Activated CD4-positive, alpha-beta T cell treated with anti-CD3 and anti-CD28 coated beads, Interleukin-2, Interleukin-6, amounts not matched to agents 100 ng/mL and 50 ng/mL, durations not matched to agents 16 hours and 8 hours (primary cell): ENCODE data around the gene ASPG.
A peak's percentile ranks its signal among the peaks of the same experiment; 100 is the strongest.

Experiments used
- DNase-seq: peaks from one replicate; pipeline ENCODE4 v3.0.0-alpha.2; 2020

ASPG gene

DNA sequence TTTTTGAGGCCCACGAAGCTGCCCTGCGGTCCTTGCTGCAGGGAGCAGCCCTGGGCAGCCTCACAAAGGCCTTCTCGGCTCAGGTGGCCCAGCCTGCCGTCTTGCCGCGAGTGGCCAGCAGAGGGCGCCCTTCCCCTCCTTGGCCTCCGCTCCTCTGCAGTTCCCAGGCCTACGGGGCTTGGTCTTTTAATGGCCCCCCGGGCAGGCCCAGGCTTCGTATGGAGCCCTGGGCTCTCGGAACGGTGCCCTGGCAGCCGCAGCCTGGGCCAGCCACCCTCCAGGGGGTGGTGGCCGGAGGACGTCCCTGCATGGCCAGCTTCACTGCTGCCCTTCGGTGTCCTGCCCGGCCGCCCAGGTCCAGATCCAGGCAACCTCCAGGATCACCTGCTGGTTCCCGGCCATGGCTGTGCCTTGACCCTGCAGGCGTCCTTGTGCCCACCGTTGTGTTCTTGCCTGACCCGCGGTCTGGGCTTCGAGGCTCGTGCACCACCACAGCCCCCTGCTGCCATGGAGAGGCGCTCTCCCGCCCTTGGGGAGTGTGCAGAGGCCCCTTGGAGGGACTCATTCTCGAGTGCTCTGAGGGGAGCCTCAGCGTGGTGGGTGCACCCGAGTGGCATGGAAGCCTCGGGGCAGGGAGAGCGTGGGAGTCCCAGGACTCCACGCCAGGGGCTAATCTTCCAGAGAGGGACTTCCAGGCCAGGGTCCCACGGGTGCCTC is 9.4 kb downstream of the ASPG start:
- peak; percentile 80 for DNase-seq

DNA sequence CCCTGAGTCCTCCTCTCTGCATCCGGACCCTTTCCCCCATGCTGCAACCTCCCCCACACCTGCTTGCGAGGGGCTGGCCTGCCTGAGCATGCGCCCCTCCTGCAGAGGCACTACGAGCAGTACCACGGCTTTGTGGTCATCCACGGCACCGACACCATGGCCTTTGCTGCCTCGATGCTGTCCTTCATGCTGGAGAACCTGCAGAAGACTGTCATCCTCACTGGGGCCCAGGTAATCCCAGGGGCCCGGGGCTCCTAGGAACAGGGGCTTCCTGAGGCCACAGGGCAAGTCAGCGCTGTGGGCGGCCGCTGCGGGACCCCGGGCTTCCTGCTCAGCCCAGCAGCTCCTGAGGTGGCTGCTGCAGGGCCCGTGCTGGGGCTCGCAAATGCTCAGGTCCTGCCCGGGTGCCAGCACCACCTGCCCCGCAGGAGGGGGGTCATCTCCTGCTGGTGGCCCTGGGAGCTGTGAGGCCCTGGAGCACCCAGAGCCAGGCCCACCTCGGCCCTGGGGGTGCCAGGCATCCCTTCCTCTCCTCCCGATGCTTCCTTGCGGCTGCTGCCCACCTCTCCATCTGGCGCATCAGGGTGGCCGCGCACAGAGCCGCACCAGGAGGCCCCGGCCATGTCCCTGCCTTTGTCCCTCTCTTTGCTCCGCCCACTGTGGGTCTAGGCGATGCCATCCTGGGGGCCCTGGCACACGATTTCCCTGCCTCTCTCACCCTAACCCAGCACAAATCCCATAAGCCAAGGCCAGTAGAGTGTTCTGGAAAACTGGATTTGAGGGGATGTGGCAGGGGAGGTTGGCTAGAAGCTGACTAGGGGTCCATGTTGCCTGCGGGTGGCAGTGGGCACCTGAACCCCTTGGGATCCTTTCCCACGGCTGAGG is 10.2 kb downstream of the ASPG start:
- DNase-seq, result no peak

DNA sequence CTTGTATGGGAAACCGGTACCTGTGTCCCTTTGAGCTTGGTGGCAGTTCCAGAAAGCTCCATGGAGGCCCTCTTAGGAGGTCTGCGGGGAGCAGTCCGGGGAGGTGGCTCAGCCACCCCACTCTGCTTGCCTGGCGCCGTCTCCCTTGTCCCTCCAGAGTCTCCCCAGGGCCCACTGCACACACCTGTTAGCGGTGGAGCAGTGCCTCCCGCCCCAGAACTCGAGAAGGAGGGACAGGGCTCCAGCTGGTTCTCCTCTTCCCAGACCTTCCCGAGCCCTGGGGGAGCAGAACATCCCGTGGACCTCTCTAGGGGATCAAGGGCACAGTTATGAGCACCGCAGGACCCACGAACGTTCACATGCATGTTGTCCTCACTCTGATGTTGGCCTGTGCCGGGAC is 10.8 kb downstream of the ASPG start:
- DNase-seq, result no peak

DNA sequence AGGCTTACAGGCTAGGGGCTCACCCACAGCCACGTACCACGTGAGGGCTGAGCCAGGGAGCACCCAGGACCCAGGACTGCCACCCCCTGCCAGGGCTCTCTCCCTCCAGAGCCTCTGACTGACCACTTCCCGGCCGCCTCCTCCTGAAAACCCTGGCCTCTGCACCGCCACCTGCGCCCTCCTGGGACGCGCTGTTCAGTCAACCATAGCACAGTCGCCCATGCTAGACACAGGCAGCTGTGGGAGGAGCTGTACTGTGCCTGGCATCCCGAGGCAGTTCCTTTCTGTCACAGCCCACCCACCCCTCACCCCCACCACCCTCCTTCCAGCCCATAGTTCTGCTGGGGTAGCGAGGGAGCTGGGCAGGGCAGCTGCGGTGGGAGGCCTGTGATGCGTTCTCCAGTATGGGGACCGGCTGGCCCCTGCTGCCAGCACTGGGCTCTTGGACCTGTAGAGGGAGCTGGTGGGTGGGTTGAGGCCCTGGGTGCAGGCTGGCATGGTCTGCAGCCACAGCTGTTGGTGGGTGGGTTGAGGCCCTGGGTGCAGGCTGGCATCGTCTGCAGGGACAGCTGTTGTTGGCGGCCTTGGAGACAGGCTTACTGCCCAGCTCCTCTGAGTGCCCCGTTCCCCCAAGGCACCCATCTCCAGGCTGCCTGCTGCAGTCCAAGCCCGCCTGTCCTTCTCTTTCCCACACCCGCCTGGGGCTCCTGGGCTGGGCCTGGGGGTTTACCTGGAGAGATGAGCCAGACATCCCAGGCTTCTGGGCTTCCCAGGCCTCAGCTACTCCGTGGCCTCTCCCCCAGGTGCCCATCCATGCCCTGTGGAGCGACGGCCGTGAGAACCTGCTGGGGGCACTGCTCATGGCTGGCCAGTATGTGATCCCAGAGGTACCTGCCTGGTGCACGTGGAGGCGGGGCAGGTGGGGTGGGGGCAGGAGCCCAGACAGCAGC is 11.5 kb downstream of the ASPG start:
- no peak for DNase-seq

DNA sequence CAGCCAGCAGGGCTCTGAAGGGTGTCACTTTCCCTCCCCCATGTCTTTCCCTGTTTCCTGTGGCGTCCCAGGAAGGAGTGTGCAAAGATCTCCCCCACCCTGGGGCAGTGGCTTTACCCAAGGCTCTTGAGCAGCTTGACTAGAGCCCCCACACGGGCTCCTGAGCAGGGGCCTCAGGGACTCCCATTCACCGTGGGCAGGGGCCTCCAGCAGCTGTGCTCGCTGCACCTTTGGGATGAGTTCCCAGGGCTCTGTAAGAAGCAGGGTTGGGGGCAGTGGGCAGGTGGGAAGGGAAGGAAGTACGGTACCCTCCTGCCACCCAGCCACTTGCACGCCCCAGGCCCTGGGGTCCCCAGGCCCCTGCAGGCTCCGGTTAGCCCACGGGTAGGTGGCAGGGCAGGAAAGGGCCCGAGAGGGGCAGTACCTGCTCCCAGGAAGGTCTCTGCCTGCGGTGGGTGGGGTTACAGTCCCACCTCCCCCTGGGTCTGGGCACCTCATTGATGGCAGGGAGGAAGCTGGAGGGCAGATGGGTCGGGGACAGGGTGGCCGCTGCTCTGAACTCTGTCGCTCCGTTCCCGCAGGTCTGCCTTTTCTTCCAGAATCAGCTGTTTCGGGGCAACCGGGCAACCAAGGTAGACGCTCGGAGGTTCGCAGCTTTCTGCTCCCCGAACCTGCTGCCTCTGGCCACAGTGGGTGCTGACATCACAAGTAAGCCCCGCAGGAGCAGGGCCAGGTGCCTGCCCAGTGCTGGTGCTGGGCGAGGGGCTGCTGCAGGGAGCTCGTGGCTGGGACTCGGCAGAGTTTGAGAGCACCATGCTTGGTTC is 13.0 kb downstream of the ASPG start:
- DNase-seq, result no peak

DNA sequence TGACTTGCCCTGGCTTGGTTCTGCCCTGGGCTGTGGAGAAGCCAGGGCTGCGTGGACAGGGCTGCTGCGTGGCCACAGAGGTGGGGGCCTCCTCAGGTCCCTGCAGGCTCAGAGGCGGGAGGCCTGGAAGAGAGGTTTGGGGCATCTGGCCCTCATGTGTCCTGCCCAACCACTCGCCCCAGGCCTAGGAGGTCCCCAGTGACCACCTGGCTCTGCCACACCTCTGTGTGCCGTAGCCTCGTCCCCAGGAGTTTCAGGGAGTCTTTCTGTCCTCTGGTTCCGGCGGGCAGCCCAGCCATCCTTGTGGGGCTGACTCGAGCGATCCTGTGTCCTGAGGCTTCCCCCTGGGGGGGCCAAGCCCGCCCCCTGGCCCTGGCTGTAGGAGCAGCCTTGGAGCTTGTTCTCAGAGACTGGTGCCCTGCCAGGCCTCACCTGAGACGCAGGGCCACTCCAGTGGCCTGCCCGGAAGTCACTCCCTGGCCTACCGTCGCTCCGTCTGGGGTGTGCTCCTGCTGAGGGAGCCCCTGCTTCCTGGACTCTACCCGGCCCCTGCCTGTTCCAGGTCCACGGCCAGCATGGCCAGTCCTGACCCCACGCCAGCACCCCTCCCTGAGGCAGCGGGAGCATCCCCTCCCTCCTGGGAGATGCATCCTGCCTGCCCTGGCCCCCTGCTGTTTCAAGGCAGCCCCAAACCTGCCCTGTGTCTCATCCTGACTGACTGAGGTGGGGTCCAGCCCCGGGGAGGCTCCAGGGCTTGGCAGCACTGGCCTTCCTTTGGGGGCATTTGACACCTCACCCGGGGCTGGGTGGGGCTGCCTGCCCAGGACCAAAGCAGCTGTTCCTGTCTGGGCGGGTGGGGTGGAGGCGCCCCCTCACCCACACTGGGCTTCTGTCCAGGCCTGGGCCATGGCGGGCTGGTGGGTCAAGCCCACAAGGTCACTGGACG is 13.9 kb downstream of the ASPG start:
- DNase-seq, result no peak

DNA sequence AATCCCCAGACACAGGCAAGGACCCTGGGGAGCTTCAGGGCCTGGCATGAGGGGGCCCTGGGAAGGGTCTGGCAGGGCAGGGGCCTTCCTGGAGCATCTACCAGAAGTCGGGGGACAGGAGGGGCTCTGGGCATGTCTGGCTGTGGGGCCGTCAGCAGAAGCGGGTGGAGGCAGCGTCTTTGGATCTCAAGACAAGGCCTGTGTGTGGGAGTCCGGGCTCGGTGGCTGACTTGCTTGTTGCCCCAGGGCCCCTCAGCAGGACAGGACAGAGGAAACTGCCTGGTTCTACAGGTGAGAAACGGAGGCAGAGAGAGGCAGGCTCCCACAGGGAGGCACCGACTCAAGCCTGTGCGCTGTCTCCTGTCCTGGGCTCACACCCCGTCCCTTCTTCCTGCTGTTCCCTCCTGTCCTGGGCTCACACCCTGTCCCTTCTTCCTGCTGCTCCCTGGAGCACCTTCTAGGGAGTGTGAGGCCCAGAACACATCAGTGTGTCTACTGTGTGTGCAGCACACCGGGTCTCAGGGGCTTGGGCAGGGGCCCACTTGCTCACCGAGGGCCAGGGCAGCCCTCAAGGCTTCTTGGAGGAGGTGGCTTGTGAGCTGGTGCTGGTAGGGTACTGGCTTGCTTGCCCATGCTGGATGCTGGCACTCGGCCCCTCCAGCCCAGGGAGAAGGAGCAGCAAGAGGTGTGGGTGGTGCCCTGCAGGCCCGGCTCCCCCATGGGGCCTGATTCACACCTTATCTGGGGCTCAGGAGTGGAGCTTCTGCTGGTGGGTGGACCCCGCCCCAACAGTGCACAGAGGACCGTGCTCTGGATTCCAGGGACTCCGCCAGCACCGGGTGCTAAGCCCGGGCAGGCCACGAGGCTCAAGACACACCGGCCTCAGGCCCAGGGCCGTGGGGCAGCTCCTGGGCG is 14.9 kb downstream of the ASPG start:
- DNase-seq, result no peak

DNA sequence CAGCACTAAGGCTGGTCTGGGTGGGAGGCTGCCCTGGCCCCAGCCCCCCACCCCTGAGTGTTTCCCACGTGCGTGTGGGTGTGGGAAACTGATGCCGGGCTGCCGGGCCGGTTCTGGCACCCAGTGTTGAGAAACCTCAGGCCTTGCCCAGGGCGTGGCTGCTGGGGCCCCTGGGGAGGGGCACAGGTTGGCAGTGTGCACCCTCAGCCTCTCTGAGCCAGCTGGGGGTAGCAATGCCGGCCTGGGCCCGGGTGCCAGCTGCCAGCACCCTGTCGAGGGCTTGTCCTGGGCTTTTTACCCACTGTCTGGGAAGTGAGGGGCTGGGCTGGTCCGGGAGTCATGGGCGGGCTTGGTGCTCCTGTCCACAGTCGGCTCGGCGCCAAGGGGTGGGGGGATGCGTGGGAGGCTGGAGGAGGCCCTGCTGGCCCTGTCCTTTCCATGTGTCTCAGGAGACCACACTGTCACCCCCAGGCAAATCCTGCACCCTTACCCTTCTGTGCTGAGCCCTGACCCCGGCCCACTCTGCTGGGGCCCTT is 15.7 kb downstream of the ASPG start:
- no peak for DNase-seq

DNA sequence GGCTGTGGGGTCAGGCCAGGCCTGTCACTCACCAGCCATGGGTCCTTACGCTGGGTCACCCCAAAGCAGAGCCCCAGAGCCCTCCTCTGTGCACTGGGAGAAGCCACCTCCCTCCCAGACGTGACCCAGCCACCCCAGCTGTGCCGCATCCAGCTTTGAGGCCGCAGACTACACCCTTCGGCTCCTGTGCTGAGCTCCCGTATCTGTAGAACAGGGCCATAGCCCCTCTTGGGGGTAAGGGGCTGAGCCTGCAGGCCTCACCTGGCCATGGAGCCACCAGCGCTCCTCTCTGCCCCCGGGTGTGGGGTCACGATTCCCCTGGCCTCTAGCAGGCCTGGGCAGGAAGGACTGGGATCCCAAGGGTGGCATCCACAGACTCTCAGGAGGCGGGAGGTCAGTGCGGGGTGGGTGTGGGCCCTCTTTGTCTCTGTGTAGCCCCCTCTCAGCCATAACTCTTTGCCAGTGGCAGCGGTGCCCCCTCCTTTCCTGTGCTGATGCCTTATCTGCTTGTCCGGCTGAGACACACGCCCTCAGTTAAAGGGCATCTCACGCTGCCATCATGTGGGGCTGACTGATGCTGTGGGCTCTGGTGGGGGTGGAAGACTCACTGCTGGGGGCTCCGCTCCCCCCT is 16.3 kb downstream of the ASPG start:
- DNase-seq, result no peak

DNA sequence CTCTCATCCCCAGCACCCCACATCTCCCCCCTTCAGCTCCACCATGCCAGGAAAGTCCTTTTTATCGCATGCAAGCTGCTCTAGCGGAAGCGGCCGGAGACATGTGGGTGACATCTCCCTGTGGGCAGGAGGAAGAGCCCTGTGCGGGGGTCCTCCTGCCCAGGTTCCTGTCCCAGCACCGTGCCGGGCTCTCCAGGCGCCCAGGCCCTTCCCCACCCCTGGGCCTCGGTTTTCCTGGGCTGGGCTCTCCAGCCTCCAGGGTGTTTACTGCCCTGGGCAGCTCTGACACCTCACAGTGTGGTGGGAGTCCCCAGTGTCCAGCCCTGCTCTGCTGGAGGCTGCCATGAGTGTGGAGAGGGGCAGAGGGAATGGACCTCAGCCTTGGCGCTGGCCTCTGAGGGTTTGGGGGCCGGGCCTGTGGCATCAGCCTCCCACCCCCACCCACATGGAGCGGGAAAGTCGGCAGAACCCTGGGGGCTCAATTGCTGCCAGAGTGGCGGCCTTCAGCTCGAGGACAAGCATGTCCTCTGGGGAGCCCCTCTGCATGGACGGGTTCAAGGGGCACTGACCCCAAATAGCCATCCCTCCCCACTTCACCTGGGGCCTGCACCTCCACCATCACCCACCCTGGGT is 16.9 kb downstream of the ASPG start:
- no peak for DNase-seq

DNA sequence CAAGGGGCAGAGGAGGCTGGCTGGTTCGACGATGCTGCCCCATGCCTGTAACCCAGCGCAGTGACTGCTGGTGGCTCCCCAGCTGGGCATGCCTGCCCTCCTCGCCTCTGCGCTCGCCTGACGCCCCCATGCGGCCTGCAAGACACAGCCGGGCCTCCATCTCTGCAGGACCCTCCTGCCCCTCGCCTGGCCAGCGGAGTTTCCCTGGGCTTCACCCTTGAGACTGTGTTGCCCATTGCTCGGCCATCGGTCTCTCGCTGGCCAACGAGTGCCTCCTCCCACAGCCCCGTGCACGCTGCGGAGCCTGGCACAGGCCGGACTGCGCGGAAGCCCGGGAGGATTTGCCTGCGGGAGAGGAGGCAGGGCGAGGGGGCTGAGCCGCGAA is 17.6 kb downstream of the ASPG start:
- no peak for DNase-seq

DNA sequence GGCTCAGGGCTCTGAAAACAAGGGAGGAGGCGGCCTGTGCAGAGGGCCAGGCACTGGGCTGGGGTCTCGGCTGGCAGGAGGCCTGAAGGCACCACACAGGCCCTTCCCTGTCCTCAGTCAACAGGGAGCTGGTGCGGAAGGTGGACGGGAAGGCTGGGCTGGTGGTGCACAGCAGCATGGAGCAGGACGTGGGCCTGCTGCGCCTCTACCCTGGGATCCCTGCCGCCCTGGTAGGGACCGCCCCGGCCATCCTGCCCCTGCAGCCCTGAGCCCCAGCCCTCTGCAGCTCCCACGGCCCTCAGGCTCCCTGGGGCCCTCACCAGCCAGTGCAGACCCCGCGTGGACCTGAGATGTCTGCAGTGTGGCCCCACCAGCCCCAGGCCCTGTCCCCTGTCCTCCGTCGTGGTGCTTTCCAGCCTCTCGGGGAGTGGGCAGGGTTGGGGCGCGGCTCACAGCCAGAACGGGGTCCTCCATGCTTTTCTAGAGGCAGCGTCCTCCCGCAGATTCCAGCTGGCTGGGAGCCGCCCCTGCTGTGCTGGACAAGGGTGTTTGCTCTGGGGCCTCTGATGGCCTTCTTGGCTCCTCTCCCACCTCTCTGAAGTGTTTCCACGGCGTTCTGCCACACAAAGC is 18.1 kb downstream of the ASPG start:
- DNase-seq, result no peak

DNA sequence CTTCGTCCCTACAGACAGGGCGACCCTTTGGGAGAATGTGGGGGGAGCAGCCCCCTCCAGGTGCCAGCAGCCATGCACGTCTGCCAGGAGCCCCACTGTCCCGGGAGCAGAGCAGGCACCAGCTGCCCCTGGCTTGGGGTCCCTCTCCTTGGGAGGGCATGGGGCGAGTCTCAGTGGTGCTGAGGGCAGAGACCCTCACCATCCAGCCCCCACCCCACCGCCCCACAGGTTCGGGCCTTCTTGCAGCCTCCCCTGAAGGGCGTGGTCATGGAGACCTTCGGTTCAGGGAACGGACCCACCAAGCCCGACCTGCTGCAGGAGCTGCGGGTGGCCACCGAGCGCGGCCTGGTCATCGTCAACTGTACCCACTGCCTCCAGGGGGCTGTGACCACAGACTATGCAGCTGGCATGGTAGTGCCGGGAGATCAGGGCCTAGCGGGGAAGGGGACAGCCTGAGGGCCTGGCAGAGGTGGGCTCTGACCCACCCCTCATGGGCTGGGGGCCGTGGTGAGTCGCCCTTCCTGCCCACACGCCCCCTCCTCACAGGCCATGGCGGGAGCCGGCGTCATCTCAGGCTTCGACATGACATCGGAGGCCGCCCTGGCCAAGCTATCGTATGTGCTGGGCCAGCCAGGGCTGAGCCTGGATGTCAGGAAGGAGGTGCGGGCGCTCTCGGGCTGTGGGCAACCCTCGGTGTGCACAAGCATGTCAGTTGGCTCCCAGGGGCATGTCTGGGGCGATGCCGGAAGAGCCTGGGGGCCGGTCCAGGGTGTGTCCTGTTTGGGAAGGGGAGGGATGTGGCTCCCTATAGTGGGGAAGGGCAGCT is 18.8 kb downstream of the ASPG start:
- no peak for DNase-seq

DNA sequence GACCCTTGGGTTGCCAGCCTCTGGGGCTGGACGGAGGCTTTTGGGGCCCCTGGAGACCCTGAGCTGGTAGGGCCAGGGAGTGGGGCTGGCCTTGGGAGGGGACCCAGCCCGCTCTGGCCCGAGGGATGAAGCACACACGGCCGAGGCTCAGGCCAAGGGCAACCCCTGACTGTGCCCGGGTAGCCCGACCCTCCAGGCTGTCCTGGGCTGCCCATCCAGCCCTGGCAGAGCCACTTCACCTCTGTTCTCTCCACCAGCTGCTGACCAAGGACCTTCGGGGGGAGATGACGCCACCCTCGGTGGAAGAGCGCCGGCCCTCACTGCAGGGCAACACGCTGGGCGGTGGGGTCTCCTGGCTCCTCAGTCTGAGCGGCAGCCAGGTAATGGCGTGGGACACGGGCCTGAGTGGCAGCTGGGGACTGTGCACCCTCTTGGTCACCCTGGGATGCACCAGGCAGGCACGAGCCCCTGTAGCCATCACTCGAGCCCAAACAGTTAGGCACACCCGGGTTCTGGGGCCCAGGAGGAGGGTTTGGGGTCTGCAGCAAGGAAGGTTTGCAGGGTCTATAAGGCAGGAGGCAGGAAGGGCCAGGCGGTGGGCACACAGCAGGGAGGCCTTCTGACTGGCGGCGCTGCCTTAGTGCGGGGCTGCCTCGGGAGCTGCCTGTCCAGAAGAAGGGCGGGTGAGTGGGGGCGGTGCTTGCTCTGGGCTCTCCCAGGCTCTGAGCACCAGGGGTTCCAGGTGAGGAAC is 19.7 kb downstream of the ASPG start:
- DNase-seq, result no peak

DNA sequence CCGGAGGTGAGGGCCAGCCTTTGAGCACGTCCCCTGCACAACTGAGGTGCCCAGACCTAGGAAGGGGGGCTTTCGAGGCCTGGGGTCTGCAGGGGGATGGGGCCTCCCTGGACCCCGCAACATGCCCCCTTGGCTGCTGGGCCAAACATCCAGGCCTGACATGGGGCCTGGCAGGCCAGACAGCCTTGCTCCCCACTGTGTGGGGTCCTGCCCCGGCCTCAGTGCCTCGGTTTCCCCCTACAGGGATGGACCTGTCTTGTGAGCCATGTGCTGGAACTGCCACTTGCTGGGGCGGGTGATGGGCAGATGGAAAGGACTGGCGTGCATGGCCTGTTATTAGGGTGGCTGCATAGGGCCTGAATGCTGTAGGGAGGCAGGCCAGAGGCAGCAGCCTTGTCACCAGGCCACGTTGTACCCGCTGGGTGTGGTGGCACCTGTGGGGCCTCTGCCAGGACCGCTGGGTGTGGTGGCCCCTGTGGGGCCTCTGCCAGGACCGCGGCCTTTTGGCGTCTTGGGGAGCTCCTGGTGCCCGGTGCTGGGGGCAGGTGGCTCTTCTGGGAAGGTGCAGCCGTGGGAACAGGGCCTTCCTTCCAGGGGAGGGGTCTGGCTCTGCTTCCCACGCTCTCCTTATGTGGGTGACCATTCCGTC is 20.4 kb downstream of the ASPG start:
- DNase-seq, result no peak

DNA sequence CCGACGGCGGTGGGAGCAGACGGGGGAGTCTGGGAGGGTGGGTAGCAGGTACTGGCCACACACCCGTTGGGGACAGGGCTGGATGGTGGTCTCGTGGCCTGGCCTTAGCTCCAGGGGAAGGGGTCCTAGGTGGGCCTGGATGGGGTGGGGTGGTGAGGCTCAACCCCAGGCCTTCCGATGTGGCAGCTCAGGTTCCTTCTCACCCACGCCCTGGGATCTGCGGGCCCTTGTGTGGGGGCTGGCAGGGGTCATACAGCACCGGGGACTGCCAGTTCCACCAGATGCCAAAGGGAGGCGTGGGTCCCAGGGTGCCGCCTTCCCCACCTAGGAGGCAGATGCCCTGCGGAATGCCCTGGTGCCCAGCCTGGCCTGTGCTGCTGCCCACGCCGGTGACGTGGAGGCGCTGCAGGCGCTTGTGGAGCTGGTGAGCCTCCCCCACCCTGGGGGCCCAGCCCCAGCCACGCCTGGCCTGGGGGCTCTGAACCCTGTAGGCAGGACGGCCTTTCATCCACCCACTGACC is 21.0 kb downstream of the ASPG start:
- no peak for DNase-seq
